ENCODE results near the gene LRRC51.
"Not testable (repeated sequence)": the region's sequence is repeated elsewhere in the genome, so short reads cannot be mapped to it uniquely, and the experiment has no call there.

Gene LRRC51

DNA sequence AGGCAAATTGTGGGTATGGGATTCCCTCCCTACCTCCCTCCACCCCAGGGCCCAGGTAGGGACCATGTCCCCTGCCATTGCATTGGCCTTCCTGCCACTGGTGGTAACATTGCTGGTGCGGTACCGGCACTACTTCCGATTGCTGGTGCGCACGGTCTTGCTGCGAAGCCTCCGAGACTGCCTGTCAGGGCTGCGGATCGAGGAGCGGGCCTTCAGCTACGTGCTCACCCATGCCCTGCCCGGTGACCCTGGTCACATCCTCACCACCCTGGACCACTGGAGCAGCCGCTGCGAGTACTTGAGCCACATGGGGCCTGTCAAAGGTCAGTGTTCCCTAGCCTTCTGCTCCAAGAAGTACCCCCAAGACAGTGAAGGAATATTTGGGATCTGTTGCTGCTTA, 25.2 kb downstream of the LRRC51 start, which contains the start of gene TOMT:
Gene TOMT, plus strand, starts transcription at position 37 of the 400 bp plus-strand sequence. Its CDS starts 28 bp downstream, at position 65.
- DNase-seq (ENCODE audit: low read depth), result no peak

- no peak for DNase-seq (ENCODE audit: low read depth)
Observed at GRCh38 chr11:72111300-72112142, 30.9 kb downstream of the LRRC51 start.

GRCh38 chr11:72112143-72112977, 31.7 kb downstream of the LRRC51 start, which contains the start of gene ANAPC15:
ANAPC15 (minus strand) TSS chr11:72112695; CDS start chr11:72111276, 1,419 bp downstream.
- DNase-seq (ENCODE audit: low read depth), result peak; percentile 98

- DNase-seq (ENCODE audit: low read depth), result no peak
Observed at GRCh38 chr11:72112978-72113808, 32.5 kb downstream of the LRRC51 start.

DNA sequence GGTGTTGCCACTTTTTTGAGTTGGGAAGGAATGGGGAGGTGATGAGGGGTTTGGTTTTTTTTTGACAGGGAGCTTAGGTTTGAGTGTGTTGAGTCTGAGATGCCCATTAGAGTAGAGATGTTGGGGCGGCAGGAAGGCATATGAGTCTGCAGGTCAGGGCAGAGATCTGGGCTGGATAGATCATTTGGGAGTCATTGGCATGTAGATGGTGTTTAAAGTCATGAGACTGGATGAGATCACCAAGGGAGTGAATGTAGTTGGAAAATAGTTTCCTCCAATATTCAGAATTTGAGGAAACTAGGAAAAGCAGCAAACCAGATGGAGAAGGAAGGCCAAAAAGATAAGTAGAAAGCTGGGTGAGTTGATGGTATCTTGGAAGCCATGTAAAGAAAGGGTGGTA, 33.9 kb downstream of the LRRC51 start:
- DNase-seq (ENCODE audit: low read depth), result no peak

DNA sequence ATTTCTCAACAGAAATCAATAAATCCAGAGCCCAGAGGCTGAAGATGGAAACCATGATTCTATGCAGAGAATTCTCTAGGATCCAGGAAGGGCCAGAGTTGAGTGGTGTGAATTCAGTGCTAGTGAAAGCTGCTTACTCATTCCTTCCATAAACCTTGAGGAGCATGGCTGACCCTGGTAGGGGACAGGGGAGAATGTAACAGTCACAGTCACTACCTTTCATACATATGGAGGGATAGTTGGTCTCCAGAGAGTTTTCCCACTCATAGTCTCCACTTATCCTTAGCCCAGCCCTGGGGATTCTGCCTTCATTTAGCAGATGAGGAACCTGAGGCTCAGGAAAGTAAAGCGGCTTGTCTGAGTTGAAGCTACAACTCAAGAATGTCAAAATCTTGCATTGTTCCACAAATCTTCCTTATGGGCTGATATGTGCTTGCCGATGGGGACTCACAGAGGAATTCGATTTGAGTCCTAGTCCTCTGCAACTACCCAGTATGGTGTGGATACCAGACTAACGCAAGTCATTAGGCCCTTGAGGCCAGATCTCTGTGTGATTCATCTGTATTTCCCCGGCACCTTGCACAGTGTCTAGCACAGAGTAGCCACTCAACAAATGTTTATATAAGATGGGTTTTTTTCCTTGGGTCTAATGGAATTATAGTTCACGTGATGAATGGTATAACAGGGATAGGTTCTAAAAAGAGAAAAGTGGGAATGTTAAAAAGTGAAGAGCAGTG, 35.5 kb downstream of the LRRC51 start:
- no peak for DNase-seq (ENCODE audit: low read depth)

- DNase-seq (ENCODE audit: low read depth), result no peak
Observed at GRCh38 chr11:72119198-72119597, 38.5 kb downstream of the LRRC51 start.

DNA sequence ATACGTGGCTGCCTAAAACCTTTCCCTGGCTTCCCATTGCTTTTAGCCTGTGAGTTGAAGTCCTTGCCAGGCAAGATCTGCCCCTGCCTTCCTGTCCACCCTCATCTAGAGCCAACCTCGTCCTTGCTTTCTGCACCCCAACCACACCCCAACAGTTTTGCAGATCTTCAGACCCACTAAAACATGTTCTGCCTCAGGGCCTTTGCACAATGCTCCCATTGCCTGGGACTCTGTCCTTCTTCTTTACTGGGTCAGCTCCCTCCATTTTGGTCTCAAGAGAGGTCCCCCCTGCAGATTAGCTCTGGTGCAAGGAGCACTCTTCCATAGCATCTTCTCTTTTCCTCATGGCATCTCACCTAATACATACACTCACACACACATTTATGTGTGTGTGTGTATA, 40.3 kb downstream of the LRRC51 start:
- DNase-seq (ENCODE audit: low read depth), result no peak

- no peak for DNase-seq (ENCODE audit: low read depth)
Observed at GRCh38 chr11:72122607-72123006, 42.0 kb downstream of the LRRC51 start.

DNA sequence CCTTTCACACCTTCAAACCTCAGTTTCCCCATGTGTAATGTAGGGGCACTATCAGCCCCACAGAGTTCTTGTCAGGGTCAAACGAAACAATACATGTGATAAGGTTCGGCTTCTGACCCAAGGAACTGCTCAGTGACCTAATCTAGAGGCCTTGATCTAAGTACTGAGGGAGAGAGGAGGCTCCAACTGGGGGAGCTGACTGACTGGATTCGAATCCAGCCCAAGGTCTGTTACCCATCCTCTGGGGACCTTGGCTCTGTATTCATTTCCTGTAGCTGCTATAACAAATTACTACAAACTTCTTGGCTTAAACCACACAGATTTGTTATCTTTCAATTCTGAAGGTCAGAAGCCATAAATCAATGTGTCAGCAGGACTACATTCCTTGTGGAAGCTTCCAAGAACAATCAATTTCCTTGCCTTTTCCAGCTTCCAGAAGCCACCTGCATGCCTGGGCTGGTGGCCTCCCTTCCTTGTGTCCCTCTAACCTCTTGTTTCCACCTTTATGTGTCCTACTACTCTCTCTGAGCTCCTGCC, 42.5 kb downstream of the LRRC51 start:
- DNase-seq (ENCODE audit: low read depth), result no peak

- no peak for DNase-seq (ENCODE audit: low read depth)
Observed at GRCh38 chr11:72124046-72124445, 43.4 kb downstream of the LRRC51 start.

- no peak for DNase-seq (ENCODE audit: low read depth)
Observed at GRCh38 chr11:72125956-72126355, 45.3 kb downstream of the LRRC51 start.

GRCh38 chr11:72127923-72128322, 47.3 kb downstream of the LRRC51 start:
- no peak for DNase-seq (ENCODE audit: low read depth)

- no peak for DNase-seq (ENCODE audit: low read depth)
Observed at GRCh38 chr11:72129381-72129780, 48.7 kb downstream of the LRRC51 start.

DNA sequence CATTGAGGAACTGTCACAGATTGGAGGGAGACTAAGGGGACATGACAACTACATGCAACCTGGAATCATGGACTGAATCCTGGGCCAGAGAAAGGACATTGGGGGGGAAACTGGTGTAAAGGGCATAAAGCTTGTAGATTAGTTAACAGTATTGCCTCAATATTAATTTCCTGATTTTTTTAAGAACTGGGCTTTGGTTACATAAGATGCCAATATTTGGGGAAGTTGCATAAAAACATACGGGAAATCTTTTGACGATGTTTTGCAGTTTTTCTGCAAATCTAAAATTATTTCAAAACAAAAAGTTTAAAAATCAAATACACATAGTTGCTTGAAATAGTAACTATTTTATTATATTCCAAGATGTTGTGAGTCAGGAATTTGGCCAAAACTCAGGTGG, 52.0 kb downstream of the LRRC51 start:
- no peak for DNase-seq (ENCODE audit: low read depth)

GRCh38 chr11:72135473-72135872, 54.8 kb downstream of the LRRC51 start, which contains the start of gene FOLR3:
FOLR3 (plus strand) TSS chr11:72135725; CDS start chr11:72135953, 228 bp downstream.
- DNase-seq (ENCODE audit: low read depth), result not testable (repeated sequence)

GRCh38 chr11:72135891-72136683, 55.4 kb downstream of the LRRC51 start:
- DNase-seq (ENCODE audit: low read depth), result no peak

DNA sequence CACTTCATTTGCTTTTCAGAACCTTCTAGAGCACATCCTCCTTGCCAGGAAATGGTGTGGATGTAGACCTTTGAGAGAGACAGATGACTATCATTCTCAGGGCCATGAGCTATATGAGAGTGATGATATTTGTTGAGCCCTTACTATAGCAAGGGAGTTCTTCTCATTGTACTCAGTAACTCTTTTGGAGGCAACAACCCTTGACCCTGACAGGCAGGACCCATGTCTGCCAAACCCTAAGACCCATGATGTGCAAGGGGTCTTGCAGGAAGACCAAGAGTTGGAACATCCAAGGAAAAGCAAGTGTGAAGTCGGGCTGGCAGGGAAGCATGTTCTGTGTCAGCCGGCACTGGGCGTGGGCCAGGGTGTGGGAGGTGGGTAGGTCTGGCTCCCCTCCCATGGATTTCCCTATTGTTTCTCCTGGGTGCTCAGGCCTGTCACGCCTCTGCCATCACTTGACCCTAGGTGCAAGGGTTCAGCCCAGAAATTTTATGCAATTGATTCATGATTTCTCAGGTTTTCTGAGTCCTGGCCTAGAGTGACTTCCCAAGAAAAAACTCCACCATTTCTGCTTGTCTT, 56.1 kb downstream of the LRRC51 start:
- DNase-seq (ENCODE audit: low read depth), result no peak

GRCh38 chr11:72138821-72139390, 58.3 kb downstream of the LRRC51 start:
- DNase-seq (ENCODE audit: low read depth), result no peak
